ENCODE data around the gene ALG6.

The ALG6 gene

DNA sequence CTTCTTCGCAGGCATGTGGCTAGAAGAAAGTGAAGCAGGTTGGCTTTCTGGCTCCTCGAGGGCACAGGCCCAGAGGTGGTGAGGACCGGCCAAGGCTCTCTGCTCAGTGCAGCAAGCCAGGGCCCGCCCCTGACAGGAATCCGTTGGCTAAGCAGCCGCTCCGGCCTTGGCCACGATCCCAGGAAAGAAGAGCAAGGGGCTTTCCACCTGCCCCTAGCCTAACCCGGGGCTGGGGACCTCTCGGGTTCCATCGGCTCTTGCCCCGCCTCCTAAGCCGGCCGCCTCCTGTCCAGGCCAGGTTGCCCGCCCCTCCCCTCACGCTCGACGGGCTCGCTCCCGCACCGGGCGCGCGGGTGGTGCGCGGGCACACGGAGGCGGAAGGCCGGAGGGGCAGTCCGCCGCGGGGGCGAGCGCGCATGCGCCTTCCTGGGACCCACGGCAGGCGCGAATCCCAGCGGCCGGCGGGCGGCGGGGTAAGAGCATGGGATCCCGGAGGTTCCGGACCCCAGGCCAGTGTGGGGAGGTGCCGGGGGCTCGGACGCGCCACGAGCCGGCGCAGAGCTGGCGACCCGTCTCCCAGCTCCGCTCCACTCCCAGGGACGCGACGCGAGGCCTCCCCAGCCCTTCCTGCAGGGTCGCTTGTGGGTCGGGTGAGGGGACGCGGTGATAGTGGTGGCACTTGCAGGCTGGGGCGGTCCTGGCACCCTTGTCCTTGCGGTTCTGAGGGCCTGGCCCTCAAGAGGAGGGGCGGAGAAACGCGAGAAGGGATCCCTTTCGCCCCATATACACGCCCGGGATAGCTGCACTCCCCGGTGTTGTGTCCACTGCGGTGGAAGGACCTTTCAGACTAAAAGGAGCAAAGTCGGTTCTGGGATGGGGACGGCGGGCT is at the start of gene ALG6:
Gene ALG6, plus strand, starts transcription at position 413 of the 889 bp plus-strand sequence. CDS start 3,351 bp downstream, outside the sequence.
- peak; percentile 62 for DNase-seq

DNA sequence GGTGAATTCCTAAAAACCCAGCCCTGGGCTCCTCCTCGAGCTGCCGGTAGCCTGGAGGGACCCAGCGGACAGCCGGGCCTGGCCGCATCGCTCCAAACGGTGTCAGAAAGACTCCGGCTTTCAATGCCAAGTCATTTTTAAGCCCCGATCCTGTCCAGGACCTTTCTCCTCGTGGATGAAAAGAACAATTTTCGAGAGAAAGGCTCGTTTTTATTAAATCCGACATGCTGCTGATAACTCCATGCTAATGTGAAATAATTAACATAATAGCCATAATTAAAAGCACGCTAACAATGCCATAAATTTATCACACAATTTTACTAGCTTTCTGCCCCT is 49.6 kb upstream of the ALG6 start:
- no peak for DNase-seq

DNA sequence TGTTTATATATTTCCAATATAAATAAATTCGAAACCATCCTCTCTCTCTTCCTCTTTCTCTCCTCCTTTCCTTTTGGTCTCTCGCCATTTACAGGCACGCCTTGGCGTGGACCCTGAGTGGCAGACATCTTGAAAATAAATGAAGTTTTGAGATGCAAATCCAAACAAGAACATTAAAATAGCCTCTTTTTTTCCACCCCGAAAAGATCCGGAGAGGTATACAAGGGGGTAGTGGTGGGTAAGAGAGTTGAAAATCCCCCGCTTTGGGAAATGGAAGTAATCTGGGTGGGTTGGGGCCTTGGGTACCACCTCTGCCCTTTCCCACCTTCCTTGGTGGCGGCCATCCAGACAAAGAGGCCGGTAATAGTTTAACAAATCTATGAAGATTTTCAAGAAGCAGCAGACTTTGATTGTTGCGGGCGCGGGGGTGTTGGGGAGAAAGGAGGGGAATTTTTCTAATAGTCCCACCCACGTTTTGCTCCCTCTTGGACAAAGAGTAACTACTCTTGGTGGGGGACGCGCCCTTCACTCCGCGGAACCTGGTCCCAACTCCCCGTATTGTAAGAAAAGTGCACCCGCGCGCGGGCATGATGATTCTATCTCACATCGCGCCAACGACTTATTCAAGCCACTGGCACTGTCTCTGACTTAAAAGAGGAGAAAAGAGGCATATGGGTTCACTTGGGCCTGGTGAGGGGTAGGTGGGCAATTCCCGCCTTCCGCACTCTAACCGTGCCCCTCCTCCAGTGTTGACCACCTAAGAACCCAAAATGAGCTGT is 49.0 kb upstream of the ALG6 start:
- DNase-seq, result no peak

- no peak for DNase-seq
Measured at GRCh38 chr1:63319046-63320021, 48.1 kb upstream of the ALG6 start.

DNA sequence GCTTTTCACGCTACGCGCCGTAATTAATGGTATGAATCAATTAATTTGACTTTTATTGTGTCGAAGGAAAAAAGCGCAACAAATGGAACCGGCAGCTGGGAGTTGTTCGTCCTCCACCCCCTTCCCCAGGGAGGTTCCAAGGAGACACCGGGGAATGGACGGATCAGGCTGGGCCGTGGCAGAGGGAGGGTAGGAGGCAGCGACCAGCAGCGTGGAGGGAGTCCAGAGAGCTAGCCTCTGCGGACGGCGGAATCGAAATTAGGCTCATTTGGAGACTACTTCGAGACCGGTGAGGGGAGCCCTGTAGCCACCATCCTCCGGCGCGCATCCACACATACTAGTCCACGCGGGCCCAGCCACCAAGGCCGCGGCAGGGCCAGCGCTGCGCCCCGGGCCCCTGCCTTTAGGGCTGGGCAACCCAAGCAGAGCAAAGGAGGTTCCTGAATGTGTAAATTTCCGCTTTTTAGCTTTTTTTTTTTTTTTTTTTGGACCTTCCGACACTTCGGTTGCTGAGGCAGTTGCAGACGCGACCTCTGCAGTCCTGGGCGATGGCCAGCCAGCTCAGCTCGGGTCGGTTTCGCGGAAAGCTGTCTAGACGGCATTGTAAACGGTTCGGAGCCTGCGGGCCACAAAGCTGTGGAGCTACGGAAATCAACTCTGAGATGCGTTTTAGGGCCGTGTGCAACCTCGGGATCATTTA is 47.3 kb upstream of the ALG6 start:
- DNase-seq, result no peak

GRCh38 chr1:63321066-63321784 is 46.2 kb upstream of the ALG6 start:
- DNase-seq, result no peak

DNA sequence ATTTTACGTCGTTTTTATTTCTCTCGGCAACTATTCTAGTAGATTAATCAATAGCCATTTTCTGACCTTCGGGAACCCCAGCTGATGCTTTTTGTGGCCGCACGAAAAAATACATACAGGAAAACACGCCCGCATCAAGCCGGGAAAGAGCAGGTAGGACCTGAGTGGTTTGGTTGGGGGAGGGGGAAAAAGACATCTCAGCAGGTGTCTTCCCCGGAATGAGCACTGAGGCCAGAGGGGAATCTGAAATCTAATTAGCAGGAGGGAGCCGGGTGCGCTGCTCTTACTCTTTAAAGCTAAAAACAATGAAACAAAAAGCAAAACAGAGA is 45.7 kb upstream of the ALG6 start:
- DNase-seq, result no peak

DNA sequence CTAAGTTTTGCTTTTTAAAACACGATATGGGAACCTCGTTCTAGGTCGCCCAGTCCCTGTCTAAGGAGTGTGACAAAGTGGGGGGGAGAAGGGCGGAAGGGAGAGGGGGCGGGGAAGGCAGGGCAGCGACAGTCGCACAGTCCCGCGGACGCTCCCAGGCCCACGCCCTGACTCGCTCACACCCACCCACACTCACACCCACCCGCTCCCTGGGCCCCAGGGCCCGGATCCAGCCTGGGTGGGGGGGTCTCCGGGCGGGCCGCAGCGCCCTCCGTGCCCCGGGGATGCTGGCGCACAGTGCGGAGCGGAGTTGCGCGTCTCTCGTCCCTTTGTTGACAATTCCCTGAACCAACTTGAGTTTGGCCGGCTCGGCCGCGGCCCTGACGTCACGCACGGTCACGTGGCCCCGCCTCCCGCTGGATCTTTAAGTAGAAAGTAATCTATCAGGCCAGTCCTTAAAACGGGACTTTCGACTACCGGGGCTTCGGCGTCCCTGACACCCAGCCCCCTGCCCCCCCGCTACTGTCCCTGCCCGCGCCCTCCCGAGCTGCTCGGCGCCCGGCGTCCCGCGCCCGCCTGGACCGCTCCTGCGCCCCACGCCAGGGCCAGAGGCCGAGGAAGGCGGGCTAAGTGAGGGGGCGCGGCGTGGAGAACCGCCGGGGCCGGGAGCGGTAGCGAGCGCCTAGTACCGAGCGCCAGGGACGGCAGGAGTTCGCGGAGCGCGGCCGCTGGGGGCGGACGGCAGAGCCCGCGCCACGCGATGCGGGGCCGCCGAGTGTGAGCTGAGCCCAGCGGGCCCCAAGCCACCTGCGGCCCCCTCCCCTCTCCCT is 45.1 kb upstream of the ALG6 start, which contains the start of gene FOXD3:
Gene FOXD3, plus strand, starts transcription at position 454 of the 830 bp plus-strand sequence. CDS start 492 bp downstream, outside the sequence.
- no peak for DNase-seq

DNA sequence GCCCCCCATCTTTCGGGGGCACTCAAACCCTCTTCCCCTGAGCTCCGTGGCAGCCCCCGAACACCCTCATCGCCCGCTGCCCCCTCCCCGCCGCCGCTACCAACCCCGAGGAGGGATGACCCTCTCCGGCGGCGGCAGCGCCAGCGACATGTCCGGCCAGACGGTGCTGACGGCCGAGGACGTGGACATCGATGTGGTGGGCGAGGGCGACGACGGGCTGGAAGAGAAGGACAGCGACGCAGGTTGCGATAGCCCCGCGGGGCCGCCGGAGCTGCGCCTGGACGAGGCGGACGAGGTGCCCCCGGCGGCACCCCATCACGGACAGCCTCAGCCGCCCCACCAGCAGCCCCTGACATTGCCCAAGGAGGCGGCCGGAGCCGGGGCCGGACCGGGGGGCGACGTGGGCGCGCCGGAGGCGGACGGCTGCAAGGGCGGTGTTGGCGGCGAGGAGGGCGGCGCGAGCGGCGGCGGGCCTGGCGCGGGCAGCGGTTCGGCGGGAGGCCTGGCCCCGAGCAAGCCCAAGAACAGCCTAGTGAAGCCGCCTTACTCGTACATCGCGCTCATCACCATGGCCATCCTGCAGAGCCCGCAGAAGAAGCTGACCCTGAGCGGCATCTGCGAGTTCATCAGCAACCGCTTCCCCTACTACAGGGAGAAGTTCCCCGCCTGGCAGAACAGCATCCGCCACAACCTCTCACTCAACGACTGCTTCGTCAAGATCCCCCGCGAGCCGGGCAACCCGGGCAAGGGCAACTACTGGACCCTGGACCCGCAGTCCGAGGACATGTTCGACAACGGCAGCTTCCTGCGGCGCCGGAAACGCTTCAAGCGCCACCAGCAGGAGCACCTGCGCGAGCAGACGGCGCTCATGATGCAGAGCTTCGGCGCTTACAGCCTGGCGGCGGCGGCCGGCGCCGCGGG is 44.2 kb upstream of the ALG6 start:
- DNase-seq, result no peak

GRCh38 chr1:63323865-63324778 is 43.3 kb upstream of the ALG6 start:
- no peak for DNase-seq

GRCh38 chr1:63324779-63325119 is 42.7 kb upstream of the ALG6 start:
- no peak for DNase-seq

DNA sequence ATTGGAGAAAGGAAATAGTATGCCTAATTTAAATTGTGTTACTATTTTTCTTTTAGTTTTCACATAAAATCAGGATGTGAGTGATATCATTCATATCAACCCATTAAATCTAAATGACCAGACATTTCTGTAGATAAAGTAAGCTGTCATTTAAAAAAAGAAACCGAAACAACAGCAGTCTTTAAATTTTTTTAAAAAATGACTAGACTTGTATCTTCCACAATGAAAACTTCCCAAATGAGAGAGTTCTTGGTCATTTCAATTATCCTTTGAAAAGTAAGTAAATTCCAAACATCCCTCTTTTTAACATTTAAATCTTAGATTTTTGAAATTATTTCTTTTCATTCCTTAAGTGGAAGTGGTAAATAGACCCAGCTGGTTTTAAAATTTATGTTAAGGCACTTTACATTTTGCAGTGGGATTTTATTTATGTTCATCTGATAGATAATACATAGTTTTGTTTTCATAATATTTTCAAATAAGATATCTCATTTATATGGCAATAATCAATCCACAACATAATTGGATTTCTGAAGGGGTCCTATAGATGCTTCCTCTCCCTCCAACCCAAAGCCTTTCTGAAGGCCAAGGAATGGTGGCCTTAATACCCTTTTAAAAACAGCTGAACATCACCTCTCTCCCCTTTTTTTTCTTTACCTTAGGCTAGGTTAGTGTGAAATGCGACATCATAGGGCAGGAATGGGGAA is 42.0 kb upstream of the ALG6 start:
- DNase-seq, result no peak

GRCh38 chr1:63326106-63326472 is 41.3 kb upstream of the ALG6 start:
- no peak for DNase-seq

DNA sequence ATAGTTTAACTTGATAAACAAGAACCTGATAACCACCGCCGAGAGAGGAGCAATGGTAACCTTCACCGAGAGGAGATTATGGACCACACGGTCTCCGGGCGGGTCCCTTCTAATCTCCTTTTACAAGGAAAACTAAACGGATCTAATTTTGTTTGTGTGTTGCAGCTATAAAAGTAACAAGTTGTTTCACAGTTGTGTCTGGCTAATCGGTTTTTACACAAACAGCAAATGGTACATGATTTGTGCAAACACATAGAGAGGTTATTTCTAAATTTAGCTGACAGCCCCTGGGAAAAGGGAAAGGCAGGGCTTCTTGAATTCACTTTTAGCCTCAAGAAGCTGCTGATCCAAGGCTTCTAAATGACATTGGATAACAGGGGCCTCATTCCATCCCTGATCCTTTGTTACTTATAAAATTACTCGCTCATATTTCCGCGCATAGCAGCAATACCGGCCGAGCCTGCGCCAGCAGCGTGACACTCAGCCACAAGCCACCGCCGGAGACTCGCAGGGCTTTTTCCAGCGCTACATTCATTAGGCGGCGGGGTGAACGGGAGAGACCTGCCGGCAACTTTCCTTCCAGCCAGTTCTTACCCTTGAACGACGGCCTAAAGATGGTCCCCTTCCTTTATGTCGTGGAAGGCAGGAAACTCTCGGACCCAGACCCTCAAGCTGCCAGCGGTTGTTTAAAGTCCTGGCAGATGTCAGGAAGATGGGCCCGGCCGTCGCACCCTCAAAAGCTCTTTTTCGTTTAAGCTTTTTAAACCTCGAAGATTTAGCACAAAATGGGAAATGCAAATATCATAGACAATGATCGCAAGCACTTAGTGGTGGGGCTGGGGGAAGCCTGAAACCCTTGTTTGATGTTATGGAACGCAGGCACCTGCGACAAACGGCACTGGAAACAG is 40.7 kb upstream of the ALG6 start:
- DNase-seq, result no peak

DNA sequence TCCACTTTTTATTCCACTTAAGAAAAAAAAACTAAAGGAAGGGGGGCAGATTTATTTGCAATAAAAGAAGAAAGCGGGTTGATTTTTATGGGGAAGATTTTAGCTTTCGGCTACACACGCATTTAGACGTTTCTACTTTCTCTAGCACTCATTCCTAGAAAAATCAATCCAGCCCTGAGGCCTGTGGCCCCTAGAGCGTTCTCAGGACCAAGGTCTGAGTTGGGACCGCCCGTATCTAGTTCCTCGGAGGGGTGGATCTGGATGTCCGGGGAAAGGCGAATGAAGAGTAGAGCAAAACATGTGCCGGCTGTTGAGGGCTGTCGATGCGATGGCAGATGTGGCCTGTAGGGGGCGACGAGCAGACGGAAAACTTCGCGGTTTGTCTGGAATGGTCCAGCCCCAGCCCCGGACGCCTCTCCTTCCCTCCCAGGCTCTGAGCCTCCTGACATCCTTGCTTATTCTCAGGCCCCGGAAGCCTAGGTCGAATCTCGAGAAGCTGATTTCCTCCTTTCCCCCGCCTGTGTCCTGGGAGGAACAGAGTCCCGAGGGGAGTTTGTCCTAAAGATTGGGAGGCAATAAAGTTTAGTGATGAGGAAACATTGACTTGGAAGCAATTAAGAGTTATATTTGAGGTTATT is 39.9 kb upstream of the ALG6 start:
- DNase-seq, result no peak

GRCh38 chr1:63328122-63328521 is 39.3 kb upstream of the ALG6 start:
- no peak for DNase-seq
